GM18511 (cell line): Measurements from ENCODE around the gene UST.
"Not testable (repeated sequence)": the region's sequence is repeated elsewhere in the genome, so short reads cannot be mapped to it uniquely, and the experiment has no call there.

Experiments
- ATAC-seq: cut with Tn5 transposase; IDR thresholded peaks from one replicate; pipeline ENCODE4 v1.9.1; 2021; ENCODE audit warnings: mild to moderate bottlenecking, moderate library complexity; ENCODE audit not compliant: unreplicated experiment

Gene UST

DNA sequence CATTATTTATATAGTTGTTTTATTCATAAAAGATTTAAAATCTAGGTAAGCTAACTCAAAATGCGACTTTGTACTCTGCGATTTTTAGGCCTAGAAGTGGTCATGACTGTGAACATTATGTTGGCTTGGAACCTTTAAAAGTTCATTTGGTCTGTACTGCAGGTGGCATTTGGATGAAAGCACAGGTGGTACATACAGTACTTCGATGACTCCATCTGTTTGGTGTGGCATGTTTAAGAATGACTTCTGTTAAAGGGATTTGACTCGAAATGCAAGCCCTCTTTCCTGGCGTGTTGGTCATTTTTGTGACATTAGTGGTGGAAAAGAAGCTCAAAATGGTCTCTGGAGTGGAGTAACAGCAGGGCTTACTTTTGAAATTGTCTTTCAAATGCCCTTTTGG is 118.1 kb downstream of the UST start:
- ATAC-seq = no peak

DNA sequence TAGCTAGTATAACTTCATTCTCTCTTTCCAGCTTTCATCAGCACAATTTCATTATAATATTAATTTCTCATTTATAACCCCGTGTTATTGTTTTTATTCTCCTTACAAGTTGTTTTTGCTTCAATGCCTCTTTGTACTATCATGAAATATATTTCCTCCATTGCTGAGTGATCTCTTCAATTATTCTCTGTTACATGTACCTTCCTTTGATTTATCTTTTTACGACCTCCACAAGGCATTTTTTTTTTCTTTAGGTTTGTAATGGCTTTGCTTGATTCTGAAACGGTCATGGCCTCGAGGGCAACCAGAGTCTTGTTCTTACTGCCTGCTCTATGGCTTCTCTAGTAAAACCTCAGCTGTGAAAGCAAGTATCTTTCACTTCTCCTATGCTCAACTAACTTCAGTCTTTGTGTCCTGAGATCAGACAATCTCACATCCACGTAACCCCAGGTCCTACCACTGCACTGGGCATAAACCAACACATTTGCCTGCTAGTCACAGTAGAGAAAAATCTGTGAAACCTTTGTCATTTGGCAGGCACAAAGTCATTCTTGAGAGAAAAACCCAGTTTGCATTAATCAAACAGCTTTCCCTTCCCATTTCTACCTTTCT is 119.9 kb downstream of the UST start:
- ATAC-seq = peak; percentile 96

DNA sequence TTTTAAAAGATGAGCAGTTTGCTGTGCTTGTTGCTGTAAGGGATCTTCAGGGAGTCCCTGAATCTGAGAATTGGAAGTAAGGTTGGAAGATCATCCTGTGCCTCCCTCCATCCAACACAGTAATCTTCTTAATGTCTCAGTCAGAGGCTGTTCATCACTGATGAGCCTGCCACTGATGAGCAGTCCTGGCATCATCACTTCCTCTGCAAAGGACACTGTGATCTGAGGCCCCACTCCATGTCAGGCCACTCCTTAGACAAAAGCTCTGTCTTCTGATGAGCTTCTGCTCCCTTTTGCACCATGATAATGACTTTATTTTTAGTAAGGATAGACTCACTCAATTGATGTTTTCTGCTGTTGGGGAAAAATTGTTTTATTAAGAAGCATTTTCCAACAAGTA is 121.0 kb downstream of the UST start:
- ATAC-seq = no peak

DNA sequence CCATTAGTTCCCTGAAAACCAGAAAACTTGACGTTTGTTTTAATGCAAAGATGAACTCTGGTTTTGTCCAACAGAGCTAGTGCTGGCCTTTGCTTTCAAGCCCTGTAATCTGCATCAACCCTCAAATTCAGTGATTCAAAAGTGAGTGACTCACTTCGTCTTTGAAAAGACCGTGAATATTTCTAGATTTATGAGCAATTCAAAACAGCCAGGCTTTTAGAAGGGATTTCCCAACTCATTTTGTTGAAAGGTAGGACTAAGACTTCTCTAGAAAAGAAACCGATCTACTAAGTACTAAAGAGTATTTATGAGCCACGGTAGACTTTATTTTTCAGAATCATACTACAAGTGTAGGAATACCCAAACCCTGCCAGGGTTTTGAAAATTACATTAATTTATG is 121.5 kb downstream of the UST start:
- no peak for ATAC-seq

DNA sequence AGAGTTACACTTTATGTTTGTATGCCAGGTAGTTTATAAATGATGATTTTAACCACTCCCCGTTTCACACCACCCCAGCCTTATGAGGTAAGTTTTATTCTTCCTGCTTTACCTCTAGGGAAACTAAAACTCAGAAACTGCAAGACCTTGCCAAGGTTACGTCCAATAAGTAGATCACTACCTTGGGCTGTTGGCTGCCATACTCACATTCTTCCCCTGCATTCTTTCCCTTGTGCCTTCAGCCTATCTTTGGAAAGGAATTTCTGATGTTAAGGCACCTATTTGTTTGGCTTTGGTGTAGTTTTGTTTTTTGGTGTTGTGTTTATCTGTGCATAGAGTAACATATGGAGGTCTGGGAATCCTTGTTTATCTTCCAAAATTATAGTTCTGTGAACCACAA is 122.1 kb downstream of the UST start:
- no peak for ATAC-seq

DNA sequence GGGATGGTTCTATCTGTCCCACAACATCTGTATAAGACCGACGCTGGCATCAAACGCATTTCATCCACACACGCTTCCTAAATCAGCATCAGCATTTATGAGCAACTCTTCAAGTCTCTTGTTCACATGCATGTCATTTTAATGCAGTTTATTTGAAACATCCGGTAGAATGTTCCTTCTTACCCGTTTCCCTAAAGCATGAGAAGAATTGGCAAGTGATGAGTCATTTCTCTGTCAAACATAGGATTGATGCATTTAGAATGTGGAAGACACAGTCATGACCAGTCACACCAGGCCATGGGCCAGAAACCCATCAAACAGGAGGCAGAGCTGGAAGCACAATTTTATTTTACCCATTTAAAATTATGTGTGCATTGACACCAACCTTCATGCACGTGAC is 122.8 kb downstream of the UST start:
- ATAC-seq = no peak

DNA sequence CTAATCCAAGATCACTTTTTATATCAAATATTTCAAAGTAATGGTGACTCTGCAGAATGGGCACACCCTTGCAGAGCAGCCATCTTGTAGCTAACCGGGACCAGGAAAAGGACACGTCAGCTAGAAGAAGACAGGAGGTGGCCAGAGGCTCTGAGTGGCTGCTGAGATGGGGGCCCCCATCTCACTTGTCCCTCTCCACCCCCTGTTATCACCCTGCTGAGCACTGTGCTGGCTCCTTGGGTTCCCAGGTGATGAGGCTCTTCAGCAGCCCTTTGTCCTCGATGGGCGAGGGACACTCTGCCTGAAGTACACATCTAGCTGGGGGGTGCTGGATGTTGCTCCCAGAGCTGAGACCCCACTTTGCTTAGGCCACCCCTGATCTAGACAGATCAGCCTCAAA is 126.3 kb downstream of the UST start:
- ATAC-seq = no peak

DNA sequence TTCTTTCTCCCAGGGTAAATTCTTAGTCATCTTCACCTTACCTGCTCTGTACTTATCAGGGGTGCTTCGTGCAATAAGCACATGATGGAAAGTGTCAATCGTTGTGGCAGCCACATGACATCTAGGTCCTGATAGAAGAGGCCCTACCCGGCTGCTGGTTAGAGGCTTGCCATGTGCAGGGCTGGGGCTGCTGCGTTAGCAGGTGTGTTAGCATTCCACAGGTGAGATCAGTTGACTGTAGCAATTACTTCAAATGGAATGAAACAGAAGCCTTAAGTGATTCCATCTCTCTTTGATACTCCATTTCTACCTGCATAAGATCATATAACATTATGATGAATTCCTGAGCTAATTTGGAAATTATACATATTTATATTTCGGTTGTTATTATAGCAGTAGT is 127.0 kb downstream of the UST start:
- no peak for ATAC-seq

DNA sequence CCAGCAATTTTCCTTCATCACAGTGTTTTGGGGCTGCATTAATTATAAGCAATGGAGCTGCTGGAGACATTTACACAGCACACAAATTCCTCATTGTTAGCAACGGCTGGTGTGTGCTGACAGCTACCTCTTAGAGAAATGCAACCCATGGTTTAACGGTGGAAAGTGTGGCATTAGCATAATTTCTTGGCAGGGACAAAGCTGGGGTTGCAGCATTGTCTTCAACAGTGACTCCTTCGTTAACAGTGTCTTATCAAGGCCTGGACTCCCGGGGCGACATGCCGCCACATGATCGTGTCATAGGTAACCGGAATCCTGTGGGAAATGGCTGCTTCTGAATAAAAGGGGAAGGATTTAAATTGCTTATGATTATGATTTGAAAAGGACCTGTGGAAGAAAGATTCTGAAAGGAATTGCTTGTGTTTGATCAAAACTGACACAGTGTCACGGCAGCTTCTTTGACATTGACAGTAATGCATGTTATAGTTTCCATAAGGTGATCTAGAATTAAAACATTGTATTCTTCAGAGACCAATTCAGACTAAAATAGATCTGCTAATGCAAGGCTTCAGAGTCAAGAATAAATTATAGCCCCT is 128.0 kb downstream of the UST start:
- ATAC-seq = no peak

DNA sequence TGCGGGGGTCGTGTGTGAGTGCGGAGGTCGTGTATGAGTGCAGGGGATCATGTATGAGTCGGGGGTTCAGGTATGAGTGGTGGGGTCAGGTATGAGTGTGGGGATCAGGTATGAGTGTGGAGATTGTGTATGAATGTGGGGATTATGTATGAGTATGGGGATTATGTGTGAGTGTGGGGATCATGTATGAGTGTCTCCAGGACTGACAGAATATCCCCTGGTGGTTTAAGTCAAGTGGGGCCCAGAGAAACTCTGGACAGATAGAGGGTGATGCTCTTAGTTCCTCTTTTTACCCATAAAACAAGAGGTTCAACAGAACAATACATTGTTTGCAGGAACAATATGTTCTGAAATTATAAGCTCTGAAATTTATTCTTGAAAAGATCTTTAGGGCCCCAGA is 131.9 kb downstream of the UST start:
- ATAC-seq = no peak

DNA sequence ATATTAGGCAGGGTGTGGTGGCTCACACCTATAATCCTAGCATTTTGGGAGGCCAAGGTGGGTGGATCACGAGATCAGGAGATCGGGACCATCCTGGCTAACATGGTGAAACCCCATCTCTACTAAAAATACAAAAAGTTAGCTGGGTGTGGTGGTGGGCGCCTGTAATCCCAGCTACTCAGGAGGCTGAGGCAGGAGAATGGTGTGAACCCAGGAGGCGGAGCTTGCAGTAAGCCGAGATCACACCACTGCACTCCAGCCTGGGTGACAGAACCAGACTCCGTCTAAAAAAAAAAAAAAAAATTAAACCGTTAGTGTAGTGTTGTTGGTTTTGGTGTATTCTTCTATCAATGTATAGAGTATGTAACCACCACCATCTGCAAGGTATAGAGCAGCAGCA is 133.9 kb downstream of the UST start:
- ATAC-seq = not testable (repeated sequence)

DNA sequence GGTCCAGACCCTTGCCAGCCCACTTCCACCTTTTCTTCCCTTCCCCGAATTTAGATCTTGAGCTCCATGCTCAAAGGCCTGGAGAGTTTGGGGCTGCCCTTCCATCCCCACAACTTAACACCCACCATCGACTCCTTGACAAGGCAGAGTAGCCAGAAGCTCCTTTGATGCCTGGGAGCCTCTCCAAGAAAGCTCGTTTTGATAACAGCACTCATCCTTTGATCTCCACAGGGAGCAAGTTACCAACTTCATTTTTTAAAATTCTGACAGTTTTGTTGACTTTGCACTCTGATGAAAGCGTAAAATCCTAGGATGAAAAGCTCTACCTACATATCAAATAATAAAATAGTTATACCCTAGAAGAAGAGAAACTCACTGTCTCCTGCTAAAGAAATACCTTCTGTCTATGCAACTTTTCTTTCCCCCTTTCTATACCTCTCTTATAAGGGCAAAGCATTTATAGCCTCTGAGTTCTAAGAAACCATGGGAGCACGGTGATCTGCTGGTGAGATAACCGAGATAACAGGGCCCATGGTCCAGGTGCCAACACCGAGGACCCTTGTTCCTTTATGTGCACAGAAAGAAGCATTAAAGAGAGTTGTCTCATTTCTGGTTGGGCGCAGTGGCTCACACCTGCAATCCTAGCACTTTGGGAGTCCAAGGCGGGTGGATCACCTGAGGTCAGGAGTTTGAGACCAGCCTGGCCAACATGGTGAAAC is 134.9 kb downstream of the UST start:
- no peak for ATAC-seq

DNA sequence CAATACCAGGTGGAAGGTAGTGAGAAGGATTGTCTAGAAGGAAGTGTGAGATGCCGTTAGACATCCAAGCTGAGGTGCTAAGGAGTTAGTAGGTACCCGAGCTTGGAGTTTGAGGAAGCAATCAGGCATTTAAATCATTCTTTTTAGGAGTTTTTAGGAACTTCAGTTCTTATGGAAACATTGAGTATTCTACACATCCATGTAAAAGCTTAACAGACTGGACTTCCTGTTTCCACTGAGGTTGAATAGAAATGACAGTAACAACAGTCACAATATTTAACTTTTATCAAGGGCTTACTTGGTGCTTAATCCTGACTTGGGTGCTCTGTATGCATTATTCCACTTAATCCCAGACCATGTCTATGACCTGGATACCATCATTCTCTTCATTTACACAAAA is 136.4 kb downstream of the UST start:
- ATAC-seq = no peak

DNA sequence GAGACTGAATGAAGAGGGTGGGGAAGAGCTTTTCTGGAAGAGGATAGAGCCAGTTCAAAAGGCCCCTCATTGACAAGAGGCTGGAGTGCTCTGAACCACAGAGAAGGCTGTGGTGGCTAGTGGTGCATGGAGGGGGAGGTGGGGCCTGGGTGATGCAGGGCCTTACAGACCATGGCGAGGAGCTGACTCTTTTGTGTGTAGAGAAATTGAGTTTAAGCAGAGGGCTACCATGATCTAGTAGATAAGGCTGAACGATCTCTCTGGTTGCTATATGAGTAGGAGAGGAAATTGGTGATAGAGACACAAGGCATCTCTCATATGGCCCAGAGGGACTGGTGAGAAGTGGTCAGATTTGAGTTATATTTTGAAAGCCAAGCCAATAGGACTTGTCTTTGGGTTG is 137.6 kb downstream of the UST start:
- peak; percentile 72 for ATAC-seq

DNA sequence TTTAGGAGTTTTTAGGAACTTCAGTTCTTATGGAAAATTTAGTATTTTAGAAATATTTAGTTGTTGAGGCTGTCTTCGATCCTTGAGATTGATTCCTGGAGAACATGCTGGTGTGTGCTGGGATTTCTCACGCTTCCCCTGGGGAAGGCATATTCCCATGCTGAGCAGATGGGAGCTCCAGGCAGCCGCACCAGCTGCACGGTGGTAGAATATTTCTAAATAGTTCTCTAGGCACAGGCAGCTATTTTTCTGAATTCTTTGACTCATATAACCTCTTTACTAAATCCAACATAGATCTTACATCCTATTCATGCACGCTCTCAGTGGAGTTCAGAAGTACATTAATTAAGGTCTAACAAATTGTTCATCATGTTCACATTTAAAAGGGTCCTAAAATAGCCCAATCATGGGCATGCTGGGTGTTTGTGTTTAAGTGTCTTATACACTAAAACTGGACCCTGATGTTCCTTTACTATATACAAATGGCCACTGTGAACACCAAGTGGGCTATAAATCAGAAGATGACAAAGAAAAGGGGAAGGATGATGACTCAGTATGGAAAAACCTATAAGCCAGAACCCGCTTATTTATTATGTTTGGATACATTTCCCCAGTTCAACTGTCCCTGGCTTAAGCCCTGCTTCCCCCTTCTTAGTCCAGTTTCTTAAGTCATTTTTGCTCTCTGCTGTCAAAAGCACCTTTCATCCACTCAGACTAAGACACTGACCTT is 138.5 kb downstream of the UST start:
- no peak for ATAC-seq

DNA sequence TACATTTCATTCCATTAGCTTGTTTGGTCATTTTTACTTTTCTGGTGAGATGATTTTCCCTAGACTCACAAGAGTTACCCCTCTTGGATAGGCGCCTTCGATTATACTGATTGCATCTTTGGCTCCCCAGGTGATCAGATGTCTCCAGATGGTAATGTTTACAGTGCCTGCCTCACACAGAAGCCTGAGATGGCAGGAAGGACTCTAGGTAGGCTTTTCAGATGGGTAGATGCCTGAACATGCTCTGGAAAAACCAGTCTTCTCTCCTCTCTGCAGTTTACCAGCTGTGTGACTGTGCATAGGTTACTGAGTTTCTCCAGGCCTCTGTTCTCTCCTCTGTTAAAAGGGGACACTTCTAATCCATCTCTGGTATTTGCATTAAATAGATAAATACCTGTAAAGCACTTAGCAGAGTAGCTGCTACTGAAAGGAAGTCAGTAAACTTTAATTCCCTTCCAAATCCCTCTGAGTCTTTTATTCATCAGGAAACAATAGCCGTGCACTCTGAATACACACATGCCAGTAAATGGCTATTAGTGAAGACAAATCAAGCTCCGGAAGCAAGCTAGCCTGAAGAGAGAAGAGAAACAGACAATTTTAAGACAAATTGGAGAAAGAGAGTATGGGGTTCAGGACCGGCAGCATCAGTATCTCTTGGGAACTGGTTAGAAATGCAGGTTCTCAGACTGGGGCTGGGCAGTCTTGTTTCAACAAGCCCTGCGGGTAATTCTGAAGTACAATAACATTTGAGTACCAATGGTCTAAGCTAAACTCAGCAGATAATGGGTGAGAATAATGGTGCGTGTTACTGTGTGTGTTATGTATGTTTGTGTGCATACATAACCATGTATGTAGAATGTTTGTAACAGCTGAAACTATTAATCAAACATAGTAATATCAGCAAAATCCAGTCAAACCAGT is 139.4 kb downstream of the UST start:
- no peak for ATAC-seq

DNA sequence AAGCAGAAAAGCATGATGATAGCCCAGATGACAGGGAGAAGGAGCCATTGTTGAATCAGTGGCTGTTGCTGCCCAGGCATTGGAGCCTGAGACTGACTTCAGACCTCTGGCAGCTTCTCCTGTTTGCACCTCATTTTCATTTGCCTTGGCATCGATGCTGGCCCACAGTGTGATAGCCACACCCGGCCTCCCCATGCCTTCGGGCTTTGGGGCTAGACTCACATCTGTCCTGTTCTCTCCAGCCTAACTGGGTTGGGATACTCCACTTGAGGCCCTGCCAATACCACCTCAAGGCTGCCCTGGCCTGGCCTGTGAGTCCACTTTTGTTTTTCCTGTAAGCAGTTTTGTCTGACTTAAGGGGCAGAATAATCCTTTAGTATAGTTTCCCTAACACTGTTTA is 140.4 kb downstream of the UST start:
- ATAC-seq = no peak

DNA sequence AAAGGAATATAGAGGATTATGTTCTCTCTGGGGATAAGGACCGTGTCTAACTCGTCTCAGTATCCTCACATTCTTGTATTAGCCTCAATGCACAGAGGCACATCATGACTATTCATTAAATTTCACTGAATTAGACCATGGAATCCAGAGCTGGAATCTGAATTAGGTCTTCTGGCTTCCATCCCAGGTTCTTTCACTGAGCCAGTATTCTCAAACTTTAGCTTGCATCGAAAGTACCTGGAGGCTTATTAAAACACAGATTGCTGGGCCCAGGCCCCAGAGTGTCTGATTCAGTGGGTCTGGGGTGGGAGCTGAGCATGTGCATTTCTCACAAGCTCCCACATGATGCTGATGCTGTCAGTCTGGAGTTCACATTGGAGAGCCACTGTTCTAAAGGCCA is 142.0 kb downstream of the UST start:
- ATAC-seq = no peak

DNA sequence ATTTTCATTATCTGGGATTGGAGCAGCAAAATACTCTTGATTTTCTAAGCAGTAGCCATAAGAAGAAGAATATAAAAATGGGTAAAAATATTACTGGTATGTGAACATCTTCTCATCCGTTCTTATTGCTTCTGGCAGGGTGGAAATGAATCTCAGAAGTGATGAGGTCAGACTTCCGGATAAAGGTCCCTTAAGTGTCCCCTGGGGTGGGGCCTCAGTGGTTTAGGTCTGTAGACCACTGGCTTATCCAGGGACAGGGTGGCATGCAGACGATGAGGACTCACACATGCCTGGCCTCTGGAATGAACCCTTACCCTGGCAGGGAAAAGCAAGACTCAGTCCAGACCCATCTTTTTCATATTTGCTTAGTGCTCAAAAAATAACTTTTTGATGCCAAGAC is 143.3 kb downstream of the UST start:
- ATAC-seq = no peak

DNA sequence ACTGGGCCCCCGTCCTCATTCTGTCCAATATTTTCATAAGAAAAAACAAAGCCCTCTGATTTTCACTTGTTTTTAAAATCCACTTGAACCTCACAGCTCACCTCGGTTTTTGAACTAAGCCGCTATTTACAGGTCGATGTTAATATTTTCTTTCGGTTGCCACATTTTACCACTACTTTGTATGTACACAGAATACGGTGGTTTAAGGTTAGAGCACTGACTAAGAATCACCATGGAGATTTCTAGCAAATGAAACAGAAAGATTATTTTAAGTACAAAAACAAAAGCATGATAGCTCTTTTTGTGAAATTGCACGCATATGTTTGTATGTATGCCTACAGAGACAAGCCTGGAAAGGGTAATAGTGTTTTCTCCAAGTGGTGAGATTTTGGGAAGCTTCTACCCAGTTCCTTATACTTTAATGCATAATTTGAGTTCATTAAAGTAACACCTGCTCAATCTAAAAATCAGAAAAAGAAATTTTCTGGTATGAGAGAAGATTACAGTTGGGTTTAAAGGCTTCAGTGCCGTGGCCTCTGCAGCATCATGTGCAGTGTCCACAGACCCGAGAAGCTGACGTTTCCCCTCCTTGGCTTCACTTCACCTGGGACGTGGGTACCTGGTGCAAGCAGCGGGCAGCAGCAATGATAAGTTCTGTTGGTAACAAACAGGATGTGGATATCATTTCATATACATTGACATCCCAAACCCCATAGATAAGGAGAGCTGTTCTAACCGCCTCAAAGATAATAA is 144.0 kb downstream of the UST start:
- no peak for ATAC-seq
